ENCODE data around the gene FXYD7. TPM values are rescaled to one million over a fixed set of nuclear protein-coding genes. Genes with fewer than 3 reads are reported as not detected.
"Not testable (repeated sequence)": the region's sequence is repeated elsewhere in the genome, so short reads cannot be mapped to it uniquely, and the experiment has no call there.

FXYD7 gene
- total RNA-seq, 4 donors from 2014 or later, result 1.3 TPM; not detected in 3

GRCh38 chr19:35127871-35128270 lies 15.2 kb upstream of the FXYD7 start:
- intact Hi-C loops (cut with DNase I; ENCODE audit: low total_unique reads), result no loop called here
- no peak for DNase-seq (ENCODE audit: low spot score in 2 of 2)
- TF ChIP-seq, protein P1, sequence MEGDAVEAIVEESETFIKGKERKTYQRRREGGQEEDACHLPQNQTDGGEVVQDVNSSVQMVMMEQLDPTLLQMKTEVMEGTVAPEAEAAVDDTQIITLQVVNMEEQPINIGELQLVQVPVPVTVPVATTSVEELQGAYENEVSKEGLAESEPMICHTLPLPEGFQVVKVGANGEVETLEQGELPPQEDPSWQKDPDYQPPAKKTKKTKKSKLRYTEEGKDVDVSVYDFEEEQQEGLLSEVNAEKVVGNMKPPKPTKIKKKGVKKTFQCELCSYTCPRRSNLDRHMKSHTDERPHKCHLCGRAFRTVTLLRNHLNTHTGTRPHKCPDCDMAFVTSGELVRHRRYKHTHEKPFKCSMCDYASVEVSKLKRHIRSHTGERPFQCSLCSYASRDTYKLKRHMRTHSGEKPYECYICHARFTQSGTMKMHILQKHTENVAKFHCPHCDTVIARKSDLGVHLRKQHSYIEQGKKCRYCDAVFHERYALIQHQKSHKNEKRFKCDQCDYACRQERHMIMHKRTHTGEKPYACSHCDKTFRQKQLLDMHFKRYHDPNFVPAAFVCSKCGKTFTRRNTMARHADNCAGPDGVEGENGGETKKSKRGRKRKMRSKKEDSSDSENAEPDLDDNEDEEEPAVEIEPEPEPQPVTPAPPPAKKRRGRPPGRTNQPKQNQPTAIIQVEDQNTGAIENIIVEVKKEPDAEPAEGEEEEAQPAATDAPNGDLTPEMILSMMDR (IDR thresholded peaks at IDR 0.05), result no peak
- no peak for TF ChIP-seq POLR2A (IDR thresholded peaks at IDR 0.05)
- 55 to 62% methylated on average over 7 of the region's 7 CpGs for WGBS, 2 donors
- H3K4me3 ChIP-seq (ENCODE audit: low read depth, poor library complexity, severe bottlenecking), result no peak overlapping the region

- no peak for TF ChIP-seq POLR2A (IDR thresholded peaks at IDR 0.05)
- DNase-seq (ENCODE audit: low spot score in 2 of 2), result no peak
- intact Hi-C loops (cut with DNase I; ENCODE audit: low total_unique reads), result no loop called here
- WGBS, 2 donors, result 86 to 90% methylated on average over 9 of the region's 9 CpGs
- H3K4me3 ChIP-seq (ENCODE audit: low read depth, poor library complexity, severe bottlenecking), result no peak overlapping the region
Observed at GRCh38 chr19:35128398-35129057, 14.5 kb upstream of the FXYD7 start.

- intact Hi-C loops (cut with DNase I; ENCODE audit: low total_unique reads), result loop anchor here (5.0 kb wide), 1 partner anchor 62 kb away; no protein-coding TSS in a partner anchor
- H3K4me3 ChIP-seq (ENCODE audit: low read depth, poor library complexity, severe bottlenecking); DNase-seq (ENCODE audit: low spot score in 2 of 2): not testable (repeated sequence)
- 73 to 77% methylated on average over 14 of the region's 14 CpGs for WGBS, 2 donors
Observed at GRCh38 chr19:35129724-35130274, 13.3 kb upstream of the FXYD7 start.

DNA sequence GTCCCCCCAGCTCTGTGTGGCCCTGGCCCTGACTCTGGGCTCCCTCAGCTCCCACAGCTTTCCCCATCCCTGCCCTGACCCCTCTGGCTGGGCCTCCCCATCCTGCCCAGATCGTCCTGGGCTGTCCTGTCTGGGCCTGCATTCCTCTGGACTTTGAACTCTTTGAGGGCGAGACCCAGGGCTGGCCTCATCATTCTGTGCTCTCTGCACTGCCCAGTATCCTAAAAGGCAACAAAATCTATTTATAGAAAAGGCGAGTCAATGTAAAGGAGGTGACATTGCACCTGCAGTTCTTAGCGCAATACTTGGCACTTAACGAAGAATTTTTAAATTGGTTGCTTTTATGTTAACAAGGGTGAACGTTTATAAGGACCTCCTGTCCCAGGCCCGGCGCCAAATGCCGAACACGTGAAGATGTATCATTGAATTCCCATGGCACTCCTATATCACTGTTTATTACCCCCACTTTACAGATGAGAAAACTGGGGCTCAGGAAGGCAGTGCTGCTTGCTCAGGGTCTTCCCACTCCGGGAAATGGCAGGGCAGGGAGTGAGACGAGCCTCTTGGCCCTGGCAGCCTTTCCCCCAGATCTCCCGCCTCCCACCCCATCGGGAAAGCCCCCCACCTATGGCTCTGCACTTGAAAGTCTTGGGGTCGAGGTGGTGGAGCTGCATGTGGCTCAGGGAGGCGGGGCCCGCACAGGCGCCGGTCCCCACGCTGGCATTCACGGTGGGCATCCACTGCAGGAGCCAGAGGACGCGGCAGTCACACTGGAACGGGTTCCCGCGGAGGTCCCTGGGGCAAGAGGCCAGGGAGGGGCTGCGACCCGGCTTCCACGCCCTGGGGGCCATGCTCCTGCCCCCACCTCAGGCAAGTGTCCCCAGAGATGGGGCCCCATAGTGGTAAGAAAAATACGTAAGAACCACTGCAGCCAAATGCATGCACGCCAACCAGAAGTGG lies 12.0 kb upstream of the FXYD7 start:
- DNase-seq (ENCODE audit: low spot score in 2 of 2), result no peak
- intact Hi-C loops (cut with DNase I; ENCODE audit: low total_unique reads), result loop anchor here (5.0 kb wide), 1 partner anchor 64 kb away; no protein-coding TSS in a partner anchor
- WGBS, 2 donors, result 62 to 65% methylated on average over 23 to 26 of the region's 31 CpGs
- no peak for TF ChIP-seq POLR2A (IDR thresholded peaks at IDR 0.05)
- TF ChIP-seq, protein P1 (IDR thresholded peaks at IDR 0.05), result no peak
- H3K4me3 ChIP-seq (ENCODE audit: low read depth, poor library complexity, severe bottlenecking), result no peak overlapping the region

DNA sequence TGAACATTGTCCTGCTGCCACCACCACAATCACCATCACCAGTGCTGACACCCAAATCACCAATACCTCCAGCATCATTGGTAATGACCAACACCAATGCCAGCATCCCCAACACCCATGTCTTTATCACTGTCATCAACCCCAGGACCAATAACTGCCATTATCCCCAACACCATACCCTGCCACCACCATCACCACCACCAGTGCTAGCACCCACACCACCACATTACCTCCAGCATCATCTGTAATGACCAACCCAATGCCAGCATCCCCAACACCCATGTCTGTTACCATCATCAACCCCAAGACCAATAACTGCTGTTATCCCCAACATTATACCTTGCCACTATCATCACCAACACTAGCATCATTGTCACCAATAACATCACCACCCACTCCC lies 10.8 kb upstream of the FXYD7 start:
- intact Hi-C loops (cut with DNase I; ENCODE audit: low total_unique reads), result loop anchor here (5.0 kb wide), 1 partner anchor 65 kb away; no protein-coding TSS in a partner anchor
- no peak overlapping the region for H3K4me3 ChIP-seq (ENCODE audit: low read depth, poor library complexity, severe bottlenecking)
- TF ChIP-seq POLR2A (IDR thresholded peaks at IDR 0.05), result no peak
- TF ChIP-seq, protein P1 (IDR thresholded peaks at IDR 0.05), result no peak
- no peak for DNase-seq (ENCODE audit: low spot score in 2 of 2)

DNA sequence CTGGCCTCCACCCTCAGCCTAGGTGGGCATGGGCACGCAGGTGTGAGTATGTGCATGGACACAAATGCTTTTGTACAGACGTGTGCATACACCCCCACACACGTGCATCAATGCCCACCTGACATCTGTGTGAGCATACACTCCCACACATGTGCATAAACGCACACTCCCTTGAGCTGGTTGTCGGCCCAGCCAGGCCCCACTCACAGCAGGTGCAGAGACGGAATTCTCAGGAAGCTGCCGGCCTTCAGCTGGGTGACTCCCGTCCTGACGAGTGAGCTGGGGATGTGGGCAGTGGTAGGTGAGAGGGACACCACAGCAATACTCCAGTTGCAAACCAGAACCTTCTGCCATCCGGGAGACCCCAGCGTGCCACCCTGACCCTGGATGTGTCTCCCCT lies 9.2 kb upstream of the FXYD7 start:
- H3K4me3 ChIP-seq (ENCODE audit: low read depth, poor library complexity, severe bottlenecking), result peak overlapping the region; percentile 8
- TF ChIP-seq, protein P1 (IDR thresholded peaks at IDR 0.05), result no peak
- TF ChIP-seq POLR2A (IDR thresholded peaks at IDR 0.05), result no peak
- 65 to 84% methylated on average over 5 to 7 of the region's 11 CpGs for WGBS, 2 donors
- peak in 1 of 2 donors; percentile 86 for DNase-seq (ENCODE audit: low spot score in 2 of 2)
- intact Hi-C loops (cut with DNase I; ENCODE audit: low total_unique reads), result loop anchor here (5.0 kb wide), 1 partner anchor 67 kb away; no protein-coding TSS in a partner anchor

All from lower leg skin (tissue), 4 donors.